ENCODE data around the gene TCF7L2.
A peak's percentile ranks its signal among the peaks of the same experiment; 100 is the strongest.

Gene TCF7L2

GRCh38 chr10:113038183-113038582 is 88.1 kb downstream of the TCF7L2 start:
- DNase-seq, result no peak

GRCh38 chr10:113038985-113039384 is 88.9 kb downstream of the TCF7L2 start:
- no peak for DNase-seq
- intact Hi-C loops (cut with DNase I), result no loop called here

More at GRCh38 chr10:113038183-113038582, 88.1 kb downstream of the TCF7L2 start:
- intact Hi-C loops (cut with DNase I), result no loop called here

- intact Hi-C loops (cut with DNase I), result no loop called here
- no peak for DNase-seq
These were observed 91.3 kb downstream of the TCF7L2 start for GRCh38 chr10:113041324-113041723.

GRCh38 chr10:113041841-113042750 is 92.0 kb downstream of the TCF7L2 start:
- DNase-seq, result no peak
- intact Hi-C loops (cut with DNase I), result no loop called here

GRCh38 chr10:113042868-113043267 is 92.8 kb downstream of the TCF7L2 start:
- DNase-seq, result no peak
- intact Hi-C loops (cut with DNase I), result no loop called here

GRCh38 chr10:113044016-113044755 is 94.1 kb downstream of the TCF7L2 start:
- intact Hi-C loops (cut with DNase I), result no loop called here
- no peak for DNase-seq

- no peak for DNase-seq
- intact Hi-C loops (cut with DNase I), result no loop called here
These were observed 95.4 kb downstream of the TCF7L2 start for GRCh38 chr10:113045147-113046055.

GRCh38 chr10:113047151-113047550 is 97.1 kb downstream of the TCF7L2 start:
- intact Hi-C loops (cut with DNase I), result no loop called here
- DNase-seq, result no peak

- intact Hi-C loops (cut with DNase I), result no loop called here
These were observed 97.5 kb downstream of the TCF7L2 start for GRCh38 chr10:113047605-113047962.

GRCh38 chr10:113047963-113048781 is 98.1 kb downstream of the TCF7L2 start:
- no peak for DNase-seq
- intact Hi-C loops (cut with DNase I), result no loop called here

More at GRCh38 chr10:113047605-113047962, 97.5 kb downstream of the TCF7L2 start:
- peak in 1 of 10 donors; percentile 20 for DNase-seq

GRCh38 chr10:113049881-113050280 is 99.8 kb downstream of the TCF7L2 start:
- intact Hi-C loops (cut with DNase I), result no loop called here

GRCh38 chr10:113052076-113052830 is 102.2 kb downstream of the TCF7L2 start:
- DNase-seq, result no peak
- intact Hi-C loops (cut with DNase I), result no loop called here

More at GRCh38 chr10:113049881-113050280, 99.8 kb downstream of the TCF7L2 start:
- no peak for DNase-seq

- intact Hi-C loops (cut with DNase I), result no loop called here
- no peak for DNase-seq
These were observed 103.0 kb downstream of the TCF7L2 start for GRCh38 chr10:113053091-113053490.

- DNase-seq, result no peak
- intact Hi-C loops (cut with DNase I), result no loop called here
These were observed 103.8 kb downstream of the TCF7L2 start for GRCh38 chr10:113053881-113054280.

- intact Hi-C loops (cut with DNase I), result loop anchor here (5.0 kb wide), 1 partner anchor 53 kb away; no protein-coding TSS in a partner anchor
These were observed 105.4 kb downstream of the TCF7L2 start for GRCh38 chr10:113055458-113055857.

GRCh38 chr10:113056030-113056429 is 106.0 kb downstream of the TCF7L2 start:
- DNase-seq, result no peak
- intact Hi-C loops (cut with DNase I), result loop anchor here (5.0 kb wide), 1 partner anchor 54 kb away; no protein-coding TSS in a partner anchor

More at GRCh38 chr10:113055458-113055857, 105.4 kb downstream of the TCF7L2 start:
- DNase-seq, result no peak

GRCh38 chr10:113056441-113057021 is 106.5 kb downstream of the TCF7L2 start:
- no peak for DNase-seq
- intact Hi-C loops (cut with DNase I), result loop anchor here (5.0 kb wide), 1 partner anchor 54 kb away; no protein-coding TSS in a partner anchor

- DNase-seq, result no peak
These were observed 108.0 kb downstream of the TCF7L2 start for GRCh38 chr10:113057948-113058522.

More at GRCh38 chr10:113057948-113058522, 108.0 kb downstream of the TCF7L2 start:
- intact Hi-C loops (cut with DNase I), result loop anchor here (2.0 to 5.0 kb wide), 2 partner anchors 56 to 107 kb away; partner anchors contain the start of gene TCF7L2

Data from posterior cingulate gyrus (tissue), 11 donors.